ENCODE results near the gene FAAP100. TPM values are rescaled to one million over a fixed set of nuclear protein-coding genes. Genes with fewer than 3 reads are reported as not detected.

The FAAP100 gene
- total and polyA plus RNA-seq, 8 donors, result 23.0 to 33.7 (median 28.3) TPM

GRCh38 chr17:81489998-81490992 is 61.9 kb downstream of the FAAP100 start:
- Histone ChIP-seq H3K27ac (no peak overlapping the region), H3K4me1 (peaks cover 10 to 22% of the 10 kb centered on the region in 2 donors), H3K4me3 (no peak overlapping the region), H3K9me3 (no peaks in the 10 kb centered on the region), H3K27me3 (peaks cover 0 to 5% of the 10 kb centered on the region in 2 donors), H3K36me3 (no peaks in the 10 kb centered on the region)
- intact Hi-C loops (cut with DNase I), result loop anchor here (10.0 kb wide), 3 partner anchors 85 to 225 kb away; partner anchors contain the start of gene BAHCC1 (in 1 of the 2)
- no peak for TF ChIP-seq CTCF (IDR thresholded peaks at IDR 0.05)
- DNase-seq, result no peak
- no peak for ATAC-seq

Other genes with a start within 250 kb of the FAAP100 start
- gene BAHCC1, start 156.9 kb downstream of the FAAP100 start, total RNA-seq, result 10 to 100 TPM; 13.6 to 19.8 TPM
- 10 to 100 TPM; 15.8 to 28.5 (median 23.6) TPM for gene BAHCC1, start 156.9 kb downstream of the FAAP100 start, polyA plus RNA-seq (ENCODE audit: insufficient read length in 6 of 6)
- gene ACTG1, start 39.6 kb downstream of the FAAP100 start, total RNA-seq, result 1,000 to 10,000 TPM; 2,607 to 3,206 TPM
- gene ACTG1, start 39.6 kb downstream of the FAAP100 start, polyA plus RNA-seq (ENCODE audit: insufficient read length in 6 of 6), result 1,000 to 10,000 TPM; 2,385 to 3,414 (median 2,872) TPM
- gene FSCN2, start 24.0 kb downstream of the FAAP100 start, total RNA-seq, result 1 to 10 TPM; 2.1 to 3.4 TPM
- 1 to 10 TPM in 5 of 6 donors, under 1 TPM in 1; 0.92 to 2.4 (median 1.6) TPM for gene FSCN2, start 24.0 kb downstream of the FAAP100 start, polyA plus RNA-seq (ENCODE audit: insufficient read length in 6 of 6)
- 100 to 1,000 TPM in 1 of 2 donors, 10 to 100 TPM in 1; 95.3 to 122 TPM for gene NPLOC4, start 84.8 kb upstream of the FAAP100 start, total RNA-seq
- 10 to 100 TPM; 50.5 to 70.9 (median 53.1) TPM for gene NPLOC4, start 84.8 kb upstream of the FAAP100 start, polyA plus RNA-seq (ENCODE audit: insufficient read length in 6 of 6)
- 1 to 10 TPM in 1 of 2 donors, under 1 TPM in 1; 0.52 to 1.6 TPM for gene TSPAN10, start 84.8 kb upstream of the FAAP100 start, total RNA-seq
- 1 to 10 TPM; 2.4 to 7.1 (median 4.2) TPM for gene TSPAN10, start 84.8 kb upstream of the FAAP100 start, polyA plus RNA-seq (ENCODE audit: insufficient read length in 6 of 6)
- gene PDE6G, start 104.2 kb upstream of the FAAP100 start, total RNA-seq, result 1 to 10 TPM in 1 of 2 donors, under 1 TPM in 1; 0.24 to 1.3 TPM
- gene PDE6G, start 104.2 kb upstream of the FAAP100 start, polyA plus RNA-seq (ENCODE audit: insufficient read length in 6 of 6), result 1 to 10 TPM; 4.2 to 6.3 (median 5.0) TPM
- gene OXLD1, start 114.3 kb upstream of the FAAP100 start, total RNA-seq, result 10 to 100 TPM; 26.2 to 33.8 TPM
- gene OXLD1, start 114.3 kb upstream of the FAAP100 start, polyA plus RNA-seq (ENCODE audit: insufficient read length in 6 of 6), result 10 to 100 TPM in 4 of 6 donors, 1 to 10 TPM in 2; 8.9 to 15.1 (median 12.6) TPM
- gene CCDC137, start 114.4 kb upstream of the FAAP100 start, total RNA-seq, result 10 to 100 TPM; 15.4 to 19.9 TPM
- 10 to 100 TPM; 14.6 to 19.8 (median 15.4) TPM for gene CCDC137, start 114.4 kb upstream of the FAAP100 start, polyA plus RNA-seq (ENCODE audit: insufficient read length in 6 of 6)
- gene ARL16, start 131.4 kb upstream of the FAAP100 start, total RNA-seq, result 10 to 100 TPM; 22.5 to 27.0 TPM
- gene ARL16, start 131.4 kb upstream of the FAAP100 start, polyA plus RNA-seq (ENCODE audit: insufficient read length in 6 of 6), result 10 to 100 TPM; 41.3 to 48.1 (median 42.4) TPM
- gene HGS, start 131.7 kb upstream of the FAAP100 start, total RNA-seq, result 100 to 1,000 TPM in 1 of 2 donors, 10 to 100 TPM in 1; 94.6 to 123 TPM
- gene HGS, start 131.7 kb upstream of the FAAP100 start, polyA plus RNA-seq (ENCODE audit: insufficient read length in 6 of 6), result 10 to 100 TPM; 72.9 to 95.7 (median 83.2) TPM
- gene MRPL12, start 151.0 kb upstream of the FAAP100 start, total RNA-seq, result 10 to 100 TPM; 45.0 to 72.2 TPM
- gene MRPL12, start 151.0 kb upstream of the FAAP100 start, polyA plus RNA-seq (ENCODE audit: insufficient read length in 6 of 6), result 10 to 100 TPM; 27.2 to 40.1 (median 31.6) TPM
- gene SLC25A10, start 159.9 kb upstream of the FAAP100 start, total RNA-seq, result 10 to 100 TPM; 11.1 to 20.2 TPM
- 10 to 100 TPM in 3 of 6 donors, 1 to 10 TPM in 3; 7.6 to 12.2 (median 9.8) TPM for gene SLC25A10, start 159.9 kb upstream of the FAAP100 start, polyA plus RNA-seq (ENCODE audit: insufficient read length in 6 of 6)